Left kidney (tissue), 2 donors: Measurements from ENCODE around the gene ADAMTS19. TPM values are rescaled to one million over a fixed set of nuclear protein-coding genes. Genes with fewer than 3 reads are reported as not detected.
A peak's percentile ranks its signal among the peaks of the same experiment; 100 is the strongest.

Experiments
- DNase-seq: peaks from one replicate; pipeline ENCODE4 v3.0.0-alpha.2; 2013
- polyA plus RNA-seq: library from polyadenylated mRNA; unstranded; fragments of 120-200 nt; gene quantifications from one replicate; pipeline ENCODE4 v1.2.1, GENCODE V29; 2013; ENCODE audit not compliant: insufficient read length

Gene ADAMTS19
- polyA plus RNA-seq, 1 donor: 6.8 TPM

DNA sequence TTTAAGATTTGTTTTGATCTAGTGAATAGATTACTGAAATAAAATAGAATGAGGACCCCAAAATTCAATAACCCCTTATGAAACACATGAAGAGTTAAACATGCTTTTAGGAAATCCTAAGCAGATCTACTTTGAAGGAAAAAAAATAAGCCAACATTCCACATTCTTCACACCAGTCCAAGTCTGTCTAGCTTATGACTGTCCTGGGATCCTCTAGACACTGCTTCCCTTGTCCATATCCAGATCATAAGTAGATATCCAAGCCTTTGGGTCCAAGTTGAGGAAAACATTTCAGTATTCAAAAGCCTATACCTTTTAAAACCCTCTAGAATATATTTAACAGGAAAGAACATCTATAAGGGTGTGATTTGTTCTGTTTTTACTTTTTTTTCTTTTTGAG, 228.9 kb downstream of the ADAMTS19 start:
- no peak for DNase-seq

DNA sequence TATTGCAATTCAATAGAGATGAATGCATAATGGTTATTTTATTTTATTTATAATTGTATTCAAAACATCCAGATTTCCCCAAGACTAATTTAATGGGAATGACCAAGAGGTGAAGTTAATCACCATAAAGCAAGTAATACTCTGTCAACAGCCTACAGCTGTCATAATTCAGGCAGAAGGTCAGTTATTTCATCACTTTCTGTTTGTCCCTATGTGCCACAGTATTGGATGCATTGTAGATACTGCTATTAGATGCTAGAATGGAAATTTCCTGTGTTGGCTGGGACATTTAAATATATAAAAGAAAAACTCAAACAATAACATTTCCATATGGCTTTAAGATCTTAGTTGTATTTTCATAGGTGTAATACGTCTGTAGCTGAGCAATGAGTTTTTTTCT, 231.1 kb downstream of the ADAMTS19 start:
- no peak for DNase-seq

DNA sequence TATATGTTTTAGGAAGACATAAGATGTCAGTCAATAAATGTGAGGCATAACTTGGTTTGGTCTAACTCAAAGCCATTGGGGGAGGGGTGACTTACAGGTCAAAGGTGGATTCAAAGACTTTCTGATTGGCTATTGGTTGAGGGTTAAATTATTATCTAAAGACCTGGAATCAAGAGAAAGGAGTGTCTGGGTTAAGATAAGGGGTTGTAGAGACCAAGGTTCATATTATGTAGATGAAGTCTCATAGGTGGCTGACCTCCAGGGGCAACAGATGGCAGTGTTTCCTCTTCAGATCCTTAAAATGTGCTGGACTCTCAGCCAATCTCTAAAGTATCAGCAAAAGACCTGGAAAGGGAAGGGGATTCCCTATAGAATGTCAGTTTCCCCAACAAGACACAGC, 236.5 kb downstream of the ADAMTS19 start:
- DNase-seq: no peak

DNA sequence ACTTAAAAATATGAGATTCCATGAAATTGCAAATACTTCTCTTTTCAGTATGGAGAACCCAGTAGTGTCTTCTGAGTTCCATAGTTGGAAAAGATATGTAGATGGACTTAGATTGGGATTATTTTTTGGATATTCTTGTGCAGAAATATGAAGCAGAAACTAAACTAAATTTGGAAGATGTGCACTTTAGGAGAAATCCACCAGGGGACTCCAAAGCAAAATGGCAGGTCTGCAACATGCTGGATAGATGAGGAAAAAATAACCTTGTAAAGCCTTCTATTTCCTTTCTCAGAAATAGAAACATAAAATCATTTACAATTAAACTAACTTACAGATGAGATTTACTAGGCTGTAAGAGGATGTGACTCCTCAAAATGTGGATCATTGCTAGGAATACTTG, 238.6 kb downstream of the ADAMTS19 start:
- DNase-seq: no peak

DNA sequence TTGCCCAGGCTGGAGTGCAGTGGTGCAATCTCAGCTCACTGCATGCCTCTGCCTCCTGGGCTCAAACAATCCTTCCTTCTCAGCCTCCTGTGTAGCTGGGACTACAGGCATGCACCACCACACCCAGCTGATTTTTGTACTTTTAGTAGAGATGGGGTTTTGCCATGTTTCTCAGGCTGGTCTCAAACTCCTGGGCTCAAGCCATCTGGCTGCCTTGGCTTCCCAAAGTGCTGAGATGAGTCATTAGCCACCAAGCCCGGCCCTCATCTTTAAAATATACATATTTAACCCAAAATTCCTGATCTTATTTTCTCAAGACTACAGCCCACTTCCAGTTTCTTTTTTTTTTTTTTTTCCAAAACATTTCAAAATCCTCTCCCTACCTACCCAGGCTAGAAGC, 256.1 kb downstream of the ADAMTS19 start:
- no peak for DNase-seq

DNA sequence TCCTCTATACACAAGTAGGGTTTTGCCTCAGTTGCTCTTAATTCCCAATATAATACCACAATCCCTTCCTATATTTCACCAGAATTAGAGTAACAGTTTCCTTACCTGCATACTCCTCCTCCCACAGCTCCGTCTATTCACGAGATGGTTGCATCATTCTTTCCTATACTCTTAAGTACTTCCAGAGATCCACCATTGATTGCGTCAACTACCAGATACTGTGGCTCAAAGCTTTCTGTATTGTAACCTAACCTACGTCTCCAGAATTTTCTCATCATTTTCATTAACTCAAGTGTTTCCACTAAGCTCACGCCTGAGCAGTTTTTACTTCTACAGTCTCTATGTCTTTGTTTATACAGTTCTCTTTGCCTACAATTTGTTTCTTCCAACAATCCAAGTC, 256.6 kb downstream of the ADAMTS19 start:
- no peak for DNase-seq

DNA sequence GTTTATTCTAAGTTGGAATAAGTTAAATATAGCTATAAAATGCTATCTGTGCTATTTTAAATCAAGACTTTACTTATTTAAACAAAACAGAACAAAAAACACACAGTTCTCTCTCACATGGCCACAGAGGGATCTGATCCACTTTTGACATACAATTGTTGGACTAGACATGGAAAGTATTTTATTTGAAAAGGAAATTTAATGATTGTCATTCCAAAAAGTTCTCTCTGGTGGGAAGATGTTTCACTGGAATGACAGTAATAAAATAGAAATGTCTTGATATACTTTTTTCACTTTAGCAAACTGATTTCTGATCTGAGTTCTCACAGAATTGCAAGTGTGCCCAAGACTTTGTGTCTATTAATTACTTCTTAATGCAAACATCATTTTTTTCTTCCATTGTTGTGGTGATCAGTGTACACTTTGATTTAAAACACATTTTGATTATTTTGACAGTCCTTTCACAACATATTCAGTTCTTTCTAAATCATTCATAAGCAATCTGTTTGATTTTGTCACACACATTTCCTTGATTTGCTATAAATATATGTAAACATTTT, 257.7 kb downstream of the ADAMTS19 start:
- no peak for DNase-seq

DNA sequence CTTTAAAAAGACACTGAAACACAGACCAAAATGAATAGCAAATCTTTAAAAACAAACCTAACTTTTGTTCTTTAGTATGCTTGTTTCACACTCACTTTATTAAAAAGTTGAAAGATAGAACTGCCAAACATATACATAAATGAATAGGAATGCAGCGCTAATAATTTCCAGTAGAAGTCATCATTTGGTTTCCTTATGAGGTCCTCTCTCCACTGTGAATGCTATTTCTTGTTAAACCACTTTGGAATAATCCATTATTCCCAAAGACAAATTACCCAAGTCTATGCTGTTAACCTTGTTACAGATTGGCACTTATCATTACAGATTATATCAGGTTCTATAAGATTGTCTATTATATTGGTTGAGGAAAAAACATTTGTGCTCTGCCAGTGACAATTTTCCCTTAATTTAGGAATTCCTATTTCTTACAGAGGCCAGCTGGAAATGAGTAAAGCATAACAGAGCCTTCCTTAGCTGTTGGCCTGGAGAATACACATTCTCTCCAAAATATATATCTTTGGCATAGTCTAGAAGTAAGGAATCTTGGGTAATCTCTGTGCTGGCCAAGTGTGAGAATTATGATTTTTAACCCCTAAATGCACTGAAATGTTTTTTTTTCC, 258.5 kb downstream of the ADAMTS19 start:
- DNase-seq: peak; percentile 10

DNA sequence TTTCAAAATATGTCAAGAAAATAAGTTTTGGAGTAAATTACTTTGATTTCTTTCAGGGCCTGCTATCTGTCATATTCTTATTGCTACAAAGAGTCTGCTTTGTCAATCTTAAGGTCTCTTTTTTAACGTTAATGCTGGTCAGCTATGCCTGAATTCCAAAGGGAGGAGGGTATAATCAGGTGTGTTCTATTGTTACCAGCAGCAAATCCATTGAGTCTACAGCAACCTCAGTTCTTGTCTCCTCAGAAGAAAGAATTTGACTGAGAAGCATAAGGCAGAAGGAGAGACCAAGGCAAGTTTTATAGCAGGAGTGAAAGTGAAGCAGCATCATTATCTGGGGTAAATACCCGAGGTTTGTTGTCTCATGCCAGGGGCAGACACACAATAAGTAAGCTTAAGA, 264.1 kb downstream of the ADAMTS19 start:
- no peak for DNase-seq

DNA sequence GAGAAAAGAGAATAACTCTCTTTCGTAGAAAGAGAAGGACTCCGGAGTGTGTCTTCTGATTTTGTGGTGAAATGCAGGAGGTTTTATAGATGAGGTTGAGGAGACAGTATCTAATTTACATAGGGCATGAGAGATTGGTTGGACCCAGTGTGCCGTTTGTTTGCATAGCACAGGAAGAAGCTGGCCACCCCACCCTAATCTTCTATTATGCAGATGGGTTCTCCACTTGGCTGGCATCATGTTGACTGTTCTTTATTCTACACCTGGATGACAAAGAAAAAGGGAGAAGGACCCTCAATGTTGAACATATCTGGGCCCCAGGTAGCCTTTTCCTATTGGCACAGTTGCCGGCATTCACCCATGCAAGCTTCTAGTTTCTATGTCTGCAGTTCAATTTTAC, 264.5 kb downstream of the ADAMTS19 start:
- no peak for DNase-seq

DNA sequence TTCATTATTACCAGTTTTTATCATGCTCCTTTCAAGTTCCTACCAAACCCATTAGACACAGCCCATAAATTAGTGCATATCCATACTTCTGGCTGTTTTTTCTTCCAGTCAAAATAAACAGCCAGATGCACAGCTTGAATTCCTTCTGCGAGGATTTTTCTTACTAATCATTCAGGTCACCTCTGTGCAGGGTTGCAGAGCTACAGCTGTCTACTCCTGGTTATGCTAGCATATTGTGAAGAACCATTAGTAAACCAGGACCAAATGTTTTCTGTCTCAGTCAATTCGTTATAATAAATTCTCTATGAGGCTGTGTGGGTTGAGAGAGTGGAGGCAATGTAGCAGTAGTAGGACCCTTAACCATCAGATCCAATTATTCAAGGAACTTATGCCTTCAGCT, 279.7 kb downstream of the ADAMTS19 start:
- DNase-seq: no peak

DNA sequence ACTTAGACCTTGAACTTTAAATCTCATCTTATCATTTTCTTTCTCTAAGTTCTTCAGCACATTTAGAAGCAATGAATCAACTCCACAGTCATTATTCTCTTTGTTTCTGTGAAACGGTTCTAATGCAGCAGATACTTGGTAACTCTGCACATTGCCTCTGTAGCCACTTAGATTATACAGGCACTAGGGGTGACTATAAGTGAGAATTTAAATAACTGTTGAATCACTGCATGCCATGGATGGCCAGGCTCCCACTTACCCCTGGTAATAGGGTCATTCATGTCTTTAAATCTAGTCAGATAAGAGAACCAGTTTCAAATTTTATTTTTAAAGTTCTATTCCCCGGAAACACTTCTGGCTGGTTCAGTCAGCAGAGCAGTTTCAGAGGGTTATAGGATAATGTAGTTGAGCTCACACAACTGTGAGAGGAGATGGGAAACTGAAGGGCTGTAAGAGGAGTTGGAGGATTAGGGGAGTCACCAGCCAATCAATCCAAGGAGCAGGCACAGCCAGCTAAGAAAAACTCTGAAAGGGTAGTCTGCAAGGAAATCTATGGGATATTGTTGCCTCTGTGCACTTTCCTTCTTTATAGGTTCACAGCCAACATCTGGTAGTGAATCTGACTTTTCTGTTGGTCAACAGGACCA, 283.6 kb downstream of the ADAMTS19 start:
- no peak for DNase-seq

DNA sequence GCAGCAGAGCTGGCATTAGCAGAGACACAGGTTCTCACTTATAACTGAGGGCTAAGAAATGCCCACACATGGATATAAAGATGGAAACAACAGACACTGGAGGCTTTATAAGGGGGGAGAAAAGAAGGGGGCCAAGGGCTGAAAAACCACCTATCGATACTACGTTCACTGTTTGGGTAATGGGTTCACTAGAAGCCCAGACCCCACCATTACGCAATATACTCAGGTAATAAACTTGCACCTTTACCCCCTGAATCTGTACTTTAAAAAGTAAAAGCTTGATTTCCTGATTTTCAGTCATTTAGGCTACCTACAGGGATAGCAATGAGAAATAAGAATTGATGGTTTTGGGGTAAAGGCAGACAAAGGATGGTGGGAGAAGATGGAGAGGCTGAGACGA, 285.9 kb downstream of the ADAMTS19 start:
- DNase-seq: no peak

DNA sequence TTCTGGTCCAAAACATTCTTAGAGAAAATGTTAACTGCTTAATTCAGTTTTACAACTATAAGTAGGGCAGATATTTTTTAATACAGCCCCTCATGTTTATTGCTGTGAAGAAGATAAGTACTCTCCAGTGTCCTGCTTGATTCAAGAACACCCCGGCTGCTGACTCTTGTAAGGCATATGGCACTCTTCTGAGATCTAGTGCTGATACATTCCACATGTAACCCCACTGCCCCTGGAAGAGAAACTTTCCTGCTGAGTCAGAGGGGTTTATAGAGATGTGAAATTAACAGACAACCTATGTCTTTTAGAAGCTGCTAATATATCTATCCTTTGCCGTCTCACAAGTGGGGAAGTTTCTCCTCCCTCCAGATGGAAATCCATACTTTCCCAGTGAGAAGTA, 286.8 kb downstream of the ADAMTS19 start:
- no peak for DNase-seq

DNA sequence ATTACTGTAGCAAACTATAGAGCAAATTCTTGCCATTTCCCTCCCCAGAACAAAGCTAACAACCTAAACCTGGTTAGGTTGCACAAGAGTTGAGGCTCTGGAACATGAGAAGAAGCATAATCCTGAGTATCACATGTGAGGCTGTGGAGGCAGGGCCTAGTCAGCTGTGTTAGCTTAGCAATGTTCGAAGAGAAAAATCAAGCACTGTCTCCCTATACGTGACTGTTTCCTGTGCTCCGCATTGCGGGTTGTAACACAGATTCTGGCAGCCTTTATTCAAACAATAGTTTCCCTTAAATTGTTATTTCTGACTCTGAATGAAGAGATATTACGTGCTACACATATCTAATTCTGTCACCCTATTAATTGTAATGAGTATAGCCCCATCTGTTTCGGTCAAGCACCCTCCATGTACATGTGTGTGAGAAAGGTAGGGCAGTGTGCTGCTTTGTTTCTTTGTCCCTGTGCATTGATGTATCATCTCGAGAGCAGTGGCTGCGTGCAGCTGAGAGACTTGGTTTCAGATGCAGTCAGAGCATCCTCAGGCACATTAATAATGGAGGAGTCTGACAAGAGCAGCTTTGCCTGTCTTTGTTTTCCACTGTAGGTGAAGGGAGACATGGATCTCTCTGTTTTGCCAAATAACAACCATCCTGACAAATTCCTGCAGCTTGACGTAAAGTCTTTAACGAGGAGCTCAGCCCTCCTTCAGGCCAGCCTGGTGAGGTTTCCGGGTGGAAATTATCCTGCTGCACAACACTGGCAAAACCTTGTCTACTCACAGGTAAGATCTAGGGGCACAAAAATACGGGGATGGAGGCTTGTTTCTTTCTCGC, 287.7 kb downstream of the ADAMTS19 start, which contains the start of gene MINAR2:
MINAR2 (plus strand) TSS at position 523 of the 836 bp plus-strand sequence; CDS start at position 620, 97 bp downstream.
- DNase-seq: no peak

DNA sequence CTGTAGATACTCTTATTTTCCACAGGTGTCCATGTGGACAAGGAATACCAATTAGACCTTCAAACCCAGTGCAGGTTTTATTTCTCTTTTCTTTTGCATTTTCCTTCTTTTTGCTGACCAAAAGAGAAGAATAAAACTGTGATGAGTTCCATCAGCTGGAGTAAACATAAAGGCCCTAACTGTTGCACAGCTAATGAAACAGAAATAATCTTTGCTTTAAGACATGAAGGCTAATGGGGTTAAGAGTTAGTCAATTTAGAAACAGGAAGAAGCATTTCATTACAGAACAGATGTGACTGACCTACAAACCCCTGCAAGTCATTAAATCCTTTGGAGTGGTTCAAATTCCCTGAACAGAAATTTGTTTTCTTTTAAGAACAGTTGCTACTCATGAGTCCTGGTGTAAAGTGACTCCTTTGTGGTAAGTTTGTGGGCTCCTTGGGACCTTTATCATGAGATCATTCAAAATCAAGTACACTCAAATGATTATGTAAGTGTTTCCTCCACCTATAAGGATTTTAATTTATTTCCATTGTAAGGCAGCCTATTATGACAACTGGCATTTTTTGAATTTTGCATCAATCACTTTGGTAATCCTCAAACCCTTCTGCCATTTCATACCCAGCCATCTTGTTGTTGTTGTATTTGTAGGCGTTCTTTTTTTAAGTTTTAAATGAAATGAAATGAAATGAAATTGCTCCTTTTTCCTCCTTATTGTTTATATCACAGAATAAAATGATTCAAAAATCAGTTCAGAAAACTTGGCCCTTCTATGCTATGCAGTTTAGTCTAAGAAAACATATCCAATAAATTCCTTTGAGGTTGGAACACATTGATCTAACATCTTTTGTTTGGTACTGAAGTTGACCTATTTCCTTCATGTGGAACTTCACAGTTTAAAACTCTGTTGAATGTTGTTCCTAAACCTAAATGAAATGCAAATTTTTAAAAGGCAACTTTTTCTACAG, 289.1 kb downstream of the ADAMTS19 start:
- DNase-seq: no peak

DNA sequence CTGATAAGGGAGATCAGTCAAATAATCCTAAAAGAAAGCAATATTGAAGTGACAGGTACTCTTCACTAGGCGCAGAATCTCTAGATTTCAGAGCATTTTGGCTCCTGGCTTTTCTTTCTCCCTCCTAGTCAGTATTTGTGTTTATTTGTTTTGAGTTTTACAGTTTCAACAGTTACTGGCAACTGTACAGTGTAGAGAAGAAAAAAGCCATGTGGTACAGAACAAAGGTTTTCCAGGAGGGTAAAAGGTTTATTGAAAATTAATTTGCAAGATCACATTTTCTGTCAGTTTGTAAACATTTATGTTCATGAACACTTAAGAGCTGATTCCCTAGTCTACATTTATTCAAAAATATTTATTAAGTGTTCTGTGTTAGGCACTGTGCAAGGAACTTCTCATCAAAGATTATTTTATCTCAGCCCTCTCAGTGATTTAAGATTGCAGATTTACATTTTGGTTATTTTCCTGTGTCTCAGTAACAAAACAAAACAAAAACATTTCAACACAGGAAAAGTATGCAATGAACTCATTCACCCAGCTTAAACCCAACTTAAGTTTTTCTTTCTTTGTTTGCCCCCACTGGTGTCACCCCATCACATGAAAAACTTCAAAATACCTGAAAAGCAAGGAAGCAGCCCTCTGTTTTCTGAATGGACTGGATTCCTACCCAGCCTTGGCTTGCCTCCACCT, 300.7 kb downstream of the ADAMTS19 start:
- peak; percentile 27 for DNase-seq

DNA sequence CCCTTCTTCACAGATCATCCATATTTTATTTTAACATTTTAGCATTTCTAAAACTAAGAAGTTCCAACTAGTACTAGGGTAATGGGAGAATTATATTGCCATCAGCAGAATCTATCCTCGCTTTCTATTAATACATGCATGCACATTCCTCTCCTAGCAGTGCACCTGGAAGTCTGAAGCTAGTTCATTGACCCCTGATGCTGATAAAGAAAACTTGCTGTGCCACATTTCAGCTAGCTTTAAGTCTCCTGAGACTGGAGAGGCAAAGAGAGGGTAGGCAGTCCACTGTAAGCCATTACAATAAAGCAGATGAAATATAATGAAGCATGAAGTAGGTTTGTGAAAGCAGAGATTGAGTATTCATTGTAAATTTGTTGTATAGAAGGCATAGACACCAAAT, 303.6 kb downstream of the ADAMTS19 start:
- no peak for DNase-seq

DNA sequence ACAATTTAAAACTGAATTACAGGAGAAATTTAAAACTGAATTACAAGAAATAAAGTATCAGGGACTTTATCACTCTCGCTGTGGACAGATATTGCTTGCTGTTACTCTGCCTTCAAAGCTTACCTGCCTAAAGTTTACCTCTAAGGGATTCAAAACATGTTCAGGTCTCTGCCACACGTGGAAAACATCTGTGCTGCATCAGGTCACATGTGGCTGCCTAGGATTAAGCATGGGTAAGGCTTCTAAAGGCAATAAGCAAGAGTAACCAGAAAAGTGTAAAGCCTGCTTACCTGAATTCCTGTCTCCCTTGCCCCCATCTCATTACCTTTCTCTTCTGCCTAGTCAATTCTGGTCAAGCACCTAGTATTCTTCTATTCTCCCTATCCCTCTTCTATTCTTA, 306.7 kb downstream of the ADAMTS19 start:
- no peak for DNase-seq

DNA sequence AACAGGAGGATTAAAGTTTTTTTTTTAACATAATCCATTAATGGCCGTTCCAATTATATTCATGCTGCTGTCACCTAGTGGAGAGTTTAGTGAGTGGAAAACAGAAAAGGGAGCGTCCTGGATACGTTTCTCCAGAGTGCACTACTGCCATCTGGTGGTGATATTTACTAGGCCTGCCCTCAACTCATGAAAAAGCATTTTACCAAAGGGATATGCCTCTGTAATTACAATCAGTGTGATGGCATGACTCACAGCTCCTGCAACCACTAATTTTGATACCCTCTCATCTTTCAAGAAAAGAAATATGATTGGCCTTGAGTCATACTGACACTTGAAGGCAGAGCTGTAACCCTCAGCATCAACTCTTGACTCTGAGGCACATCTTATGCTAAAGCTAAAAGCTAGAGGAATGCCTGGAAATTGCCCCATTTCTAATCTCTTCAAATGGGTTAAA, 307.9 kb downstream of the ADAMTS19 start:
- DNase-seq: peak; percentile 88

DNA sequence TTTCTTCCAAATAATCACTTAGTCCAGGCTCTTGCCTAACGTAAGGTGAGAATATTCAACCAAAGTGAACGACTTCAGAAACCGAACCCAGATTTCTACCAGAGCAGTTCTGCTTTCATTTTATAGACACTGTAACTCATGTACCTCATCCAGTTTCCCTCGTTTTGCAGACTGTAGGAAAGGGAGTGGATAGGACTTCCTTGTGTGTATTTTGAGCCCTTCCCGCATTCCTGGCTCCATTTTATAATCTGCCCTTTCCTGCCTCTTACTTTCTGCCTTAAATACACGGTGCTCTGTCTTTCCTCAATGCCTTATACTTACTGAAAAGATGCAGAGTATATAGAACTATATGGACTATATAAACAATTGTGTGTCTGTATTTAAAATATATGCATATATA, 308.6 kb downstream of the ADAMTS19 start:
- no peak for DNase-seq
